ENCODE measurements around the gene PSMD6.

The PSMD6 gene

DNA sequence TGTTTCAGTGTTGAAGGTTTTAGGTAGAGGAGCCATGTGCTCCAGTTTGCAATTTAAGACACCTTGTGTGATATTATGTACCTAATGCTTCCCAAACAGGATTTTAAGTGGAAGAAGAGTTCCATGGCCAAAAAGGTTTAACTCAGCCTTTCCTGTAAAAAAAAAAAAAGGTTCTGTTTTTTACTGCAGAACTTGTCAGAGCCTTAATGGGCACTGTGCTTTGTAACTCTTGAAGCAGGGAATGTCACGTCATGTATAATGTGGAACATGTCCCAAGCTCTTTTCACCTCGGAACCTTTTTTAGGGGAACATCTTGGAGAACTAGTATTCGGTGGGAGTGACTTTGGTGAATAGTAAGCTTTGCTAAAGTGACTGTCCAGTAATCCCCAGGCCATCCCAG lies 31.6 kb downstream of the PSMD6 start:
- no peak overlapping the region for H2AFZ ChIP-seq (ENCODE audit: low read length)
- no peaks in the 10 kb centered on the region for H3K9me2 ChIP-seq (replicated peaks; ENCODE audit: low read depth, low read length)
- H3K4me2 ChIP-seq (ENCODE audit: low read depth, low read length, poor library complexity, severe bottlenecking): no peak overlapping the region
- TF ChIP-seq, protein P1, sequence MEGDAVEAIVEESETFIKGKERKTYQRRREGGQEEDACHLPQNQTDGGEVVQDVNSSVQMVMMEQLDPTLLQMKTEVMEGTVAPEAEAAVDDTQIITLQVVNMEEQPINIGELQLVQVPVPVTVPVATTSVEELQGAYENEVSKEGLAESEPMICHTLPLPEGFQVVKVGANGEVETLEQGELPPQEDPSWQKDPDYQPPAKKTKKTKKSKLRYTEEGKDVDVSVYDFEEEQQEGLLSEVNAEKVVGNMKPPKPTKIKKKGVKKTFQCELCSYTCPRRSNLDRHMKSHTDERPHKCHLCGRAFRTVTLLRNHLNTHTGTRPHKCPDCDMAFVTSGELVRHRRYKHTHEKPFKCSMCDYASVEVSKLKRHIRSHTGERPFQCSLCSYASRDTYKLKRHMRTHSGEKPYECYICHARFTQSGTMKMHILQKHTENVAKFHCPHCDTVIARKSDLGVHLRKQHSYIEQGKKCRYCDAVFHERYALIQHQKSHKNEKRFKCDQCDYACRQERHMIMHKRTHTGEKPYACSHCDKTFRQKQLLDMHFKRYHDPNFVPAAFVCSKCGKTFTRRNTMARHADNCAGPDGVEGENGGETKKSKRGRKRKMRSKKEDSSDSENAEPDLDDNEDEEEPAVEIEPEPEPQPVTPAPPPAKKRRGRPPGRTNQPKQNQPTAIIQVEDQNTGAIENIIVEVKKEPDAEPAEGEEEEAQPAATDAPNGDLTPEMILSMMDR (conservative IDR thresholded peaks at IDR 0.05; ENCODE audit: low read length): no peak
- no peak for TF ChIP-seq EZH2phosphoT487 (IDR thresholded peaks at IDR 0.05; ENCODE audit: borderline replicate concordance)
- H3K9me3 ChIP-seq (ENCODE audit: insufficient read depth, low read depth, low read length): no peaks in the 10 kb centered on the region
- H3K36me3 ChIP-seq (ENCODE audit: insufficient read depth, low read length): peaks cover 95% of the 10 kb centered on the region; the same call in 1 of the 2 replicates
- H3K79me2 ChIP-seq (ENCODE audit: insufficient read depth, low read length): no peaks in the 10 kb centered on the region
- H3K4me1 ChIP-seq (ENCODE audit: insufficient read depth, low read length, poor library complexity, severe bottlenecking): no peaks in the 10 kb centered on the region
- H3K4me3 ChIP-seq (ENCODE audit: low read length, poor library complexity, severe bottlenecking): no peak overlapping the region
- peaks cover 5% of the 10 kb centered on the region for H4K20me1 ChIP-seq (ENCODE audit: insufficient read depth, low read length, poor library complexity, severe bottlenecking)
- no peak overlapping the region for H3K9ac ChIP-seq (ENCODE audit: low read depth, low read length, poor library complexity, severe bottlenecking)
- H3F3A ChIP-seq (ENCODE audit: low read depth): no peaks in the 10 kb centered on the region
- H3K27me3 ChIP-seq (ENCODE audit: insufficient read depth, low read length, poor library complexity, severe bottlenecking): no peaks in the 10 kb centered on the region

DNA sequence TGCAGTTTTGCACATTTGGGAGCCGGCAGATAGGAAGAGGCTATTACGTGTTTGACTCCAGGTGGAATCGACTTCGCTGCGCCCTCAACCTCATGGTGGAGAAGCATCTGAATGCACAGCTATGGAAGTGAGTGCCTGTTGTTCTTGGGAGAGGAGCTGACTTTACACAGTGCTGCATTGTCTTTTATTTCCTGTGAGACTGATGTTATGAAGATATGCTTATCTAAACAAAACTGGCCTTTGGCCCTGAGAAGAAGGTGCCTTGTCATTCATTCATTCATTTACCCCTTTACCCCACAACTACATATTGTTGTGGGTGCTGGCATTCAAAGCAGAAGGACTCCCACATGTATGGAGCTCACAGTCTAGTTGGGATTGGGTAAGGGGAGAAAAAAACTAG lies 32.6 kb downstream of the PSMD6 start:
- H3K9ac ChIP-seq (ENCODE audit: low read depth, low read length, poor library complexity, severe bottlenecking): no peak overlapping the region

DNA sequence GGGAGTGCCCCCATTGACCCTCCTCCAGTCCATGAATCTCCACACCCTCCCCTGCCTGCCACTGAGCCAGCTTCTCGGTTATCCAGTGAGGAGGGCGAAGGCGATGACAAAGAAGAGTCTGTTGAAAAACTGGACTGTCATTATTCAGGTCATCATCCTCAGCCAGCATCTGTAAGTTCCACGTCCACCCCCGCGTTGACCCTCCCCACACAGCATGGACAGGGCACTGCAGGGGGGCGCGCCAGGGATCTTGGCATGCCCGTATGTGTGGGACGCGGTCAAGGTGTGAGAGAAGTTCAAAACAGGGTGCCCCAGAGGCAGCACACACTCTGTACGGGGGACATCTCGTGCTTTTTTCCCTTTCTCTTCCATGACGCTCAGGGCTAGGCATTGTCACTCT lies 33.1 kb downstream of the PSMD6 start:
- Histone ChIP-seq H2AFZ (ENCODE audit: low read length) (no peak overlapping the region), H3K27me3 (ENCODE audit: insufficient read depth, low read length, poor library complexity, severe bottlenecking) (no peaks in the 10 kb centered on the region), H3K79me2 (ENCODE audit: insufficient read depth, low read length) (no peaks in the 10 kb centered on the region), H3K4me3 (ENCODE audit: low read length, poor library complexity, severe bottlenecking) (no peak overlapping the region), H3K9me2 (replicated peaks; ENCODE audit: low read depth, low read length) (no peaks in the 10 kb centered on the region), H3K9ac (ENCODE audit: low read depth, low read length, poor library complexity, severe bottlenecking) (no peak overlapping the region), H3K4me2 (ENCODE audit: low read depth, low read length, poor library complexity, severe bottlenecking) (no peak overlapping the region), H4K20me1 (ENCODE audit: insufficient read depth, low read length, poor library complexity, severe bottlenecking) (peaks cover 16% of the 10 kb centered on the region), H3K36me3 (ENCODE audit: insufficient read depth, low read length) (peaks cover 95% of the 10 kb centered on the region; the same call in 1 of the 2 replicates), H3F3A (ENCODE audit: low read depth) (no peaks in the 10 kb centered on the region), H3K9me3 (ENCODE audit: insufficient read depth, low read depth, low read length) (no peaks in the 10 kb centered on the region), H3K4me1 (ENCODE audit: insufficient read depth, low read length, poor library complexity, severe bottlenecking) (no peaks in the 10 kb centered on the region)
- TF ChIP-seq, protein P1 (conservative IDR thresholded peaks at IDR 0.05; ENCODE audit: low read length): no peak
- TF ChIP-seq EZH2phosphoT487 (IDR thresholded peaks at IDR 0.05; ENCODE audit: borderline replicate concordance): no peak

More for the DNA sequence above, 32.6 kb downstream of the PSMD6 start:
- Histone ChIP-seq H4K20me1 (ENCODE audit: insufficient read depth, low read length, poor library complexity, severe bottlenecking) (peaks cover 14% of the 10 kb centered on the region), H2AFZ (ENCODE audit: low read length) (no peak overlapping the region), H3K27me3 (ENCODE audit: insufficient read depth, low read length, poor library complexity, severe bottlenecking) (no peaks in the 10 kb centered on the region), H3K9me3 (ENCODE audit: insufficient read depth, low read depth, low read length) (no peaks in the 10 kb centered on the region), H3K36me3 (ENCODE audit: insufficient read depth, low read length) (peaks cover 95% of the 10 kb centered on the region; the same call in 1 of the 2 replicates), H3K4me3 (ENCODE audit: low read length, poor library complexity, severe bottlenecking) (no peak overlapping the region), H3K79me2 (ENCODE audit: insufficient read depth, low read length) (no peaks in the 10 kb centered on the region), H3F3A (ENCODE audit: low read depth) (no peaks in the 10 kb centered on the region), H3K4me2 (ENCODE audit: low read depth, low read length, poor library complexity, severe bottlenecking) (no peak overlapping the region), H3K9me2 (replicated peaks; ENCODE audit: low read depth, low read length) (no peaks in the 10 kb centered on the region), H3K4me1 (ENCODE audit: insufficient read depth, low read length, poor library complexity, severe bottlenecking) (no peaks in the 10 kb centered on the region)
- TF ChIP-seq, protein P1 (conservative IDR thresholded peaks at IDR 0.05; ENCODE audit: low read length): no peak
- TF ChIP-seq EZH2phosphoT487 (IDR thresholded peaks at IDR 0.05; ENCODE audit: borderline replicate concordance): no peak
